ENCODE data around the gene SVEP1. TPM values are rescaled to one million over a fixed set of nuclear protein-coding genes. Genes with fewer than 3 reads are reported as not detected.

The SVEP1 gene
- polyA plus RNA-seq, 3 donors, result under 0.01 TPM; not detected in 2

- Histone ChIP-seq H3K4me3 (replicated peaks in 1 of 3; ENCODE audit: low read depth in 2 of 3, low read length in 3 of 3) (no peak overlapping the region), H4K20me1 (ENCODE audit: insufficient read depth, low read length) (no peaks in the 10 kb centered on the region), H3K4me1 (ENCODE audit: control insufficient read depth in 1 of 2, insufficient read depth in 2 of 2, low read length in 2 of 2) (peaks cover 3 to 12% of the 10 kb centered on the region in 2 donors), H2AFZ (ENCODE audit: insufficient read depth, low read depth, low read length, poor library complexity, severe bottlenecking) (no peak overlapping the region), H3K4me2 (replicated peaks; ENCODE audit: extremely low read depth, low read length, poor library complexity, severe bottlenecking) (no peak overlapping the region), H3K27me3 (ENCODE audit: control insufficient read depth in 2 of 2, insufficient read depth in 2 of 2, low read length in 2 of 2) (peaks cover 35 to 45% of the 10 kb centered on the region in 2 donors), H3K27ac (ENCODE audit: low read depth in 1 of 2, low read length in 2 of 2) (no peak overlapping the region), H3K9ac (ENCODE audit: insufficient read depth, low read length, poor library complexity, severe bottlenecking) (no peak overlapping the region), H3K9me3 (replicated peaks in 1 of 2; ENCODE audit: control insufficient read depth in 1 of 2, insufficient read depth in 1 of 2, low read length in 2 of 2) (peaks cover 0 to 12% of the 10 kb centered on the region in 2 donors), H3K79me2 (ENCODE audit: insufficient read depth, low read length) (no peaks in the 10 kb centered on the region), H3K36me3 (replicated peaks in 1 of 2; ENCODE audit: control insufficient read depth in 1 of 2, insufficient read depth in 2 of 2, low read length in 2 of 2) (no peaks in the 10 kb centered on the region)
- no peak for DNase-seq
- peaks cover 0 to 7% of the 10 kb centered on the region in 2 donors for H3K36me3 Mint-ChIP-seq
- intact Hi-C loops (cut with micrococcal nuclease), result no loop called here
- TF ChIP-seq CTCF (IDR thresholded peaks at IDR 0.05), result no peak
- H3K27ac Mint-ChIP-seq, result no peak overlapping the region
- H3K9me3 Mint-ChIP-seq, result peaks cover 0 to 7% (median 4%) of the 10 kb centered on the region in 7 donors
- no peak overlapping the region for H3K4me3 Mint-ChIP-seq
- H3K27me3 Mint-ChIP-seq (ENCODE audit: low read depth in 3 of 3), result peaks cover 34 to 60% (median 48%) of the 10 kb centered on the region in 3 donors
- 89% methylated on average over 4 of the region's 5 CpGs for WGBS (ENCODE audit: insufficient coverage)
- H3K4me1 Mint-ChIP-seq, result peaks cover 12% of the 10 kb centered on the region
Observed at GRCh38 chr9:110575169-110575568, 4.4 kb downstream of the SVEP1 start.

- intact Hi-C loops (cut with micrococcal nuclease), result no loop called here
Observed at GRCh38 chr9:110573305-110573704, 6.2 kb downstream of the SVEP1 start.

More at GRCh38 chr9:110573305-110573704, 6.2 kb downstream of the SVEP1 start:
- DNase-seq, result no peak
- H3K4me1 Mint-ChIP-seq, result no peaks in the 10 kb centered on the region
- peaks cover 20 to 27% of the 10 kb centered on the region in 2 donors for H3K27me3 ChIP-seq (ENCODE audit: control insufficient read depth in 2 of 2, insufficient read depth in 2 of 2, low read length in 2 of 2)
- H3K4me3 Mint-ChIP-seq, result no peak overlapping the region
- no peak overlapping the region for H3K27ac ChIP-seq (ENCODE audit: low read depth in 1 of 2, low read length in 2 of 2)
- H3K4me3 ChIP-seq (replicated peaks in 1 of 3; ENCODE audit: low read depth in 2 of 3, low read length in 3 of 3), result no peak overlapping the region
- H3K4me2 ChIP-seq (replicated peaks; ENCODE audit: extremely low read depth, low read length, poor library complexity, severe bottlenecking), result no peak overlapping the region
- no peak overlapping the region for H3K9ac ChIP-seq (ENCODE audit: insufficient read depth, low read length, poor library complexity, severe bottlenecking)
- no peak overlapping the region for H3K27ac Mint-ChIP-seq
- no peaks in the 10 kb centered on the region for H4K20me1 ChIP-seq (ENCODE audit: insufficient read depth, low read length)
- peaks cover 19 to 43% (median 31%) of the 10 kb centered on the region in 3 donors for H3K27me3 Mint-ChIP-seq (ENCODE audit: low read depth in 3 of 3)
- no peak for TF ChIP-seq CTCF (IDR thresholded peaks at IDR 0.05)
- H3K36me3 ChIP-seq (replicated peaks in 1 of 2; ENCODE audit: control insufficient read depth in 1 of 2, insufficient read depth in 2 of 2, low read length in 2 of 2), result no peaks in the 10 kb centered on the region
- H3K36me3 Mint-ChIP-seq, result no peaks in the 10 kb centered on the region
- no peak overlapping the region for H2AFZ ChIP-seq (ENCODE audit: insufficient read depth, low read depth, low read length, poor library complexity, severe bottlenecking)
- H3K4me1 ChIP-seq (ENCODE audit: control insufficient read depth in 1 of 2, insufficient read depth in 2 of 2, low read length in 2 of 2), result no peaks in the 10 kb centered on the region
- peaks cover 0 to under 1% of the 10 kb centered on the region in 2 donors for H3K9me3 ChIP-seq (replicated peaks in 1 of 2; ENCODE audit: control insufficient read depth in 1 of 2, insufficient read depth in 1 of 2, low read length in 2 of 2)
- H3K79me2 ChIP-seq (ENCODE audit: insufficient read depth, low read length), result no peaks in the 10 kb centered on the region
- H3K9me3 Mint-ChIP-seq, result peaks cover 0 to 4% (median 0%) of the 10 kb centered on the region in 7 donors
- no CpG with 5 or more reads among the region's 6 CpGs for WGBS (ENCODE audit: insufficient coverage)

Data from CD14-positive monocyte (primary cell).